Stimulated activated CD4-positive, alpha-beta T cell treated with anti-CD3 and anti-CD28 coated beads, Interleukin-4, amount 100 ng/mL, for 48 hours (primary cell): ENCODE results near the gene FAM3A.
A peak's percentile ranks its signal among the peaks of the same experiment; 100 is the strongest.
"Not testable (repeated sequence)": the region's sequence is repeated elsewhere in the genome, so short reads cannot be mapped to it uniquely, and the experiment has no call there.

Experiments
- DNase-seq, 2 donors: peaks; one replicate each; pipeline ENCODE4 v3.0.0-alpha.2; 2020; ENCODE audit warnings: low read depth in 2 of 2

The FAM3A gene, protein sequence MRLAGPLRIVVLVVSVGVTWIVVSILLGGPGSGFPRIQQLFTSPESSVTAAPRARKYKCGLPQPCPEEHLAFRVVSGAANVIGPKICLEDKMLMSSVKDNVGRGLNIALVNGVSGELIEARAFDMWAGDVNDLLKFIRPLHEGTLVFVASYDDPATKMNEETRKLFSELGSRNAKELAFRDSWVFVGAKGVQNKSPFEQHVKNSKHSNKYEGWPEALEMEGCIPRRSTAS

DNA sequence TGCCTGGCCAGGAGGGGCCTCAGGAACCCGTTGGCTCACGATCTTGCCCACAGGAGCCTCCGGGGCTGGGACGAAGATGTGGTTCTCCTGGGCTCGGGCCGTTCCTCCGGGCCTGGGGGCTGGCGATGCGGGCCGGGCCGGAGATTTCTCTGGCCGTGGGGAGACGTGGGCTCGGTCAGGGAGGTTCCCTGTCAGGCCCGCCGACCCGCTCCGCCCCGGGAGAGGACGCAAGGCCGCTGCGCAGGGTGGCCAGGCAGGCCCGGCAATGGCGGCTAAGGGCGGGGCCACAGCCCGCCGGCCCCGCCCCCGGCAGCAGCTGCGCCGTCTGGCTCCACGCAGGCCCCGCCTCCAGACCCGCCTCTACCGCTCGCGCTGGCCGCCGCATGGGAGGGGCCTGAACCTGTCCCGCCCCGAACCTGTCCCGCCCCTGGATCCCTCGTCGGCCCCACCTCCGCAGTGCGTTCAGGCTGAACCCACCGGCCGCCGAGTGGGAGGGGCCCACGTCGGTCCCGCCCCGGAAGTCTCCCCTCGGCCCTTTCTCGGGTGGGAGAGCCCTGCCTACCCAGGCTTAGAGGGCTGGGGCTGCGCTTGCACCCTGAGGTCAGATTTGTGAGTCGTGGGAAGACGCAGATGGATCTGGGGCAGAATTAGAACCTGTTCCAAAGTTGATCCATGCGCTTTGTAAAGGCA, at the start of gene FAM3A:
TSS of gene FAM3A (minus strand) at position 267 of the 690 bp plus-strand sequence. CDS start 460 bp downstream, outside the sequence.
- DNase-seq: peak; percentile 90

DNA sequence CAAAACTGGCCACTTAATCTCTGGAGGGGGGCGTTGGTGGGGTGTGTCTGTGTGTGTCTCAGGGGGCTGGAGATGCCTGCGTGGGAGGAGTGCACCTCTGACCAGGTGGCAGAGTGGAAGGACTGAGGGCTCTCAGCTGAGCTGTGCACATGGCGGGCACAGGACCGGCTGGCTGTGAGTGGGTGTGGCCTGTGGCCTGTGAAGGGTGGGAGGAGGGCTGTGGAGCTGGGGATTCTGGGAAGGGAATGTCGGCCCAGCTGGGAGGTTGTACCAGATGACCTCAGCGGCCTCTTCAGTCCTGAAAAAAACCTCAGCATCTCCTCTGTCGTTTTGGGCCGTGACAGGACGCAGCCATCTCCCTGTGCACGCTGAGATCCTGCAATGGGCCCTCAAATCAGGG, 46.3 kb upstream of the FAM3A start:
- DNase-seq: not testable (repeated sequence)

DNA sequence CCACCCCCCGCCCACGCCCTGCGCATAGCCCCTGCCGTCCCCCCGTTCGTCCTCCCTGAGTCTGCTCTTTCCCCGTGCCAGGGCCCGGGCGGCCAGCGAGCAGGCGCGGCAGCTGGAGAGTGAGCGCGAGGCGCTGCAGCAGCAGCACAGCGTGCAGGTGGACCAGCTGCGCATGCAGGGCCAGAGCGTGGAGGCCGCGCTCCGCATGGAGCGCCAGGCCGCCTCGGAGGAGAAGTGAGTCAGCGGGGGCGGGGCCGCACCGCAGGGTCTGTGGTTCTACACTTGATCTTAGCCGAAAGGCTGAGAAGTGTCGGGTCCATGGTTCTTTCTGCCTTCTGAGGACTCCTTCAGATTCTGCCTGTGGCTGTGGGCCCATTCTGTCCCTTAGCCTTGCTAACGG, 44.3 kb upstream of the FAM3A start:
- DNase-seq: not testable (repeated sequence)

DNA sequence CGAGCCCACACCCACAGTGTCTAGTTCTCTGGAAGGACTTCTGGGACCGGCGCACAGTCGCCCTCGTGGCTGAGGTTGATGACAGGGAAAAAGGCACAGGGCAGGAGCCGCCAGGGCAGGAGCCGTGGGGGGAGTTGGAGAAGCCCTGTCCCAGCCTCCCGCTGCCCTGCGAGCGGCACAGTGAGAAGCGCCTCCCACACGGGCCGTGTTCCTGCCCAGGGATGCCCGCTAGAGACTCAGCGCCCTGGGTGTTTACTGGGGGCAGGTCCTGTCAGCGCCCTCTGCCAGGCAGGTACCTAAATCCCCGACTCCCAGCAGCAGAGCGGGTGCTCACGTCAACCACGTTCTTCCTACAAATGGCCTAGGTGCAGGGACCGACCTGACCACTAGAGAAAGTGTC, 42.9 kb upstream of the FAM3A start:
- not testable (repeated sequence) for DNase-seq

DNA sequence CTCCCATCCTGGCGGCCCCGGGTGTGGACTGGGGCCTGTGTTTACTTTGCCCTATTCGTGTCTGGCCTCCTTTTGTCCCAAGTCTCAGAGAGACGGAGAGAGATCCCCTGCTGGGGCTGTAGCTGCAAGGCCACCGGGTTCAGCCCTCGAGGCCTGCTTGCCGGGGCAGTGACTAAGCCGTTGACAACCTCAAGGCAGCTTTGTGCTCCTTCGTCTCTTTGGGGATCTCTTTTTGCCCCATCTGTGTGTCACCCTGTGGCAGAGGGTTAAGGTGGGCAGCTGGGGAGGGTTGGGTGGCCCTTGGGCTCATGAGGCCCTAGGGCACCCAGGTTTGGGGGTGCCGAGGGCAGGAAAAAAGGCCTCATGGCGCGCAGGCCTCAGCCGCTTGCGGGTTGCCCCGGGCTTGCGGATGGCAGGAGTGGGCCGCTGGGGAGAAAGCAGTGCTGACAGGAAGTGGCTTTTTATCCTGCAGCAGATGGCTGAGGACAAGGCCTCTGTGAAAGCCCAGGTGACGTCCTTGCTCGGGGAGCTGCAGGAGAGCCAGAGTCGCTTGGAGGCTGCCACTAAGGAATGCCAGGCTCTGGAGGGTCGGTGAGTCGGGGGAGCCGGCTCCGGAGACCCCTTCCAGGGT, 42.1 kb upstream of the FAM3A start:
- not testable (repeated sequence) for DNase-seq

DNA sequence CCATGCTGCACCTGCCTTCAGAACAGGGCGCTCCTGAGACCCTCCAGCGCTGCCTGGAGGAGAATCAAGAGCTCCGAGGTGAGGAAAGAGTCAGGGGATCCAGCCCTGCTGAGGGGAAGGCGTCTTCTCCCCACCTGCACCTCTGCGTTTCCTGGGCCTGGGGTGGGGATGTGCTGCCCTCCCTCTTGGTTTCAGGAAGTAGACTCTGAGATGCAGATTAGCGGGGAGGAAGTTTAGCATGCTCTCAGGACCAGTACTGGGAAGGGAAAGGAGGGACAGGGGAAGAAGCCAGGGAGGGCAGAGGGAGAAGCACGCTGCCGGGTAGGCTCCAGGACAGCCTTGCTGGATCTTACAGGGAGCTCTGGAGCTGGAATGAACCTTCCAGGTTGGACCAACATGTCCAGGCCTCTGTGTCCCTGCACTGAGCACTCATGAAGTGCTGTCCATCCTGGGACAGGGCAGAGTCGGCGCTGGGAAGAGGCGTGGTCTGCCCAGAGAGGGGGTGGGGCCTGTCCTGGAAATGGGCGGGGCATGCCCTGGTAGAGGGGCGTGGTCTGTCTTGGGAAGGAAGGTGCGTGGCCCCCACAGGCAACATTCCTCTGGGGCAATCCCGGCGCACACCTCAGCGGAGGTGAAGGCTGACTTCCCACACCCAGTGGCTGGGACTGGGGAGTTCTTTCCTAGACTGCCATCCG, 36.2 kb upstream of the FAM3A start:
- not testable (repeated sequence) for DNase-seq

DNA sequence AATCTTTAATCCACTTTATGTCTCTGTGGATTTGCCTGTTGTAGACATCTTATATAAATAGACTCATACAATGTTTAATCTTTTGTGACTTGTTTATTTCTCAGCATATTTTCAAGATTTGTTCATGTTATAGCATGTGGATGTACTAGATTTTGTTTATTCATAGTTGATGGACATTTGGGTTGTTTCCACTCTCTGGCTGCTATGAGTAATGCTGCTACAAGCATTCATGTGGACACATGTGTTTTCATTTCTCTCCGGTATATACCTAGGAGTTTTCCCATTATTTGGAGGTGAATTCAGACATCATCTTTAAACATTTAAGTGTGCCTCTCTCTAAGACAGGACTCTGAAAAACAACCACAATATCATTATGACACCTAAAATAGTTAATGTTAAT, 33.7 kb upstream of the FAM3A start:
- no peak for DNase-seq

DNA sequence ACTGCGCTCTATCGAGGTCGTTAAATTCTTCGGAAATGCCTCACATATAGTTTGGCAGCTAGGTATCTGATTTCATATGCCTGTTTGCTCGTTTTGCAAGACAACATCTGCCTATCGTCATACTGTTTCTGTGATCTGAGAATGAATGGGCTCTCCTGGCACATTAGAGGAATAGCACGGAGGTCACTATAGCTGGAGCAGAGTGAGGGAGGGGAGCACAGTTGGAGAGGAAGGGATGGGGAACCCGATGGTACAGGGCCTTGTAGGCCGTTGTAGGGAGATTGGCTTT, 31.9 kb upstream of the FAM3A start:
- no peak for DNase-seq

DNA sequence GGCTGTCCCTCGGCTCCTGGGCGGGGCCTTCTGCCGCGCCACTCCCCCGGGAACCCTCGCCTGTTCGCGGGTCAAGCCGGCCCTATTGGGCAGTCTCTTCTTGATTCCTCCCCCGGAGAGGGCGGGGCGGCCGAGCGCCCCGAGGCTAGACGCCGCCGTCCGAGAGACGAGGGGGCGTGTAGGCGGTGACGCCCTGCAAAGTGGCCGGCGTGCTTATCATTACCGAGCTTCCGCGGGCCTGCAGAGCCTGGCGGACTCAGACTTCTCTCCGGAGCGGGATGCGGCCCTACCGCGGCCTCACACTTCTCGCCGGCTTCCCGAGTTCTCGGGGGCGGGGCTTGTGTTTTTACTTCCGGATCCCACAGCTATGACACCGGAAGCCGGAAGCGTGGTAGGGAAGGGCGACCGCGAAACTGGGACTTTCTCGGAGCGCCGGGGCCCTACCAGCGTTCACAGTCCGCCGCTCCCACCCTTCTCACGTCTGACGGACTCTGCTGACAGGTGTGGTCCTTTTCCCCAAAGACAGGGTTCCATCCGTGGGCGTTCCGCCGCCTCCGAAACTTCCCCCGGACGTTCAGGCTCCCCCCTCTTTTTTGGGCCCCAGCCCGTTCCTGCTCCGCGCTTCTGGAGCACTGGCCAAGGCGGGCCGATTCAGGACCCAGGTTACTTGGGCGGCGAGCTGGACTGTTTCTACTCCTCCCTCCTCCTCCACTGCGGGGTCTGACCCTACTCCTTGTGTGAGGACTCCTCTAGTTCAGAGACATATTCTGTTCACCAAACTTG, 31.4 kb upstream of the FAM3A start, which contains the start of gene IKBKG:
TSS of gene IKBKG (plus strand) at position 376 of the 783 bp plus-strand sequence. CDS start 4,383 bp downstream, outside the sequence.
- DNase-seq: peak; percentile 81 to 82

DNA sequence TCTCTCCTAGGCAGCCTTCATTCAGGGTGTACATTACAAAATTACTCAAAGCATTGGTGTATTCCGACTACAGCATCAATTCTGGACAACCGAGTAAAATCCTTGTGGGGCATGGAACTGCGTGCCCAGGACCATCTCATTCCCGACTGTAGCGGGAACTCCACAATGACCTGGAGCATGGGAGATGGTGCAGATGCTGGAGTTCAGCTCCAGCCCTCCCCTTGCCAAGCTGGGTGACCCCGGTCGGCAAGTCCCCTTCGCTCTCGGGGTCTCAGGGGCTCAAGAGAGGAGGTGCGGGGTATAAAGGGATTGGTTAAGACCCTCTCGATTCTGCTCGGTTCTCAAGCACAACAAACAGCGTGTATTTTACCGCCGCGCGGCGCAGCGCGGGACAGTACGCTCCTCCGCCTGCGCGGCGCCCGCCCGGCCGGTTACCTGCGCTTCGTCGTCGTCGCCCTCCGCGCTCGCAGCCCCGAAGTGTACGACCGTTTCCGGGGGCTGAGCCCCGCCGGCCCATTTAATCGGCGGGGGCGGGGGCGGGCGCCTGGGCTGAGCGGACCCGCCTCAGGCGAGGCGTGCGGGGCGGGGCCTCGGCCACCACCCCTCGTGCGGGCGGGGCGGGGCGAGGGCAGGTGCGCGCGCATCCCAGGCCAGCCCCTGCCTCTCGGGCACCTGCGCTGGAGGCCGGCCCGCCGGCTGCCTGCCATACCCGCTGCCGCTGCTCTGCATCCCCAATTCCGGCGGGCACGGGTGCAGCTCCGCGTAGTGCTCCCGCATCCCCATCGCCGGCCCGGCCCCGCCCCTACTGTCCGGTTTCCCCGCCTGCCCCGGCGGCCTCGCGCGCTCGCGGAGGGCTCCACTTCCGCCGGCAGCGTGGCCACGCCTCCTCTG, 30.6 kb upstream of the FAM3A start, which contains the start of gene G6PD:
TSS of gene G6PD (minus strand) at position 493 of the 891 bp plus-strand sequence. CDS start 691 bp downstream, outside the sequence.
- DNase-seq: peak; percentile 63 to 77

DNA sequence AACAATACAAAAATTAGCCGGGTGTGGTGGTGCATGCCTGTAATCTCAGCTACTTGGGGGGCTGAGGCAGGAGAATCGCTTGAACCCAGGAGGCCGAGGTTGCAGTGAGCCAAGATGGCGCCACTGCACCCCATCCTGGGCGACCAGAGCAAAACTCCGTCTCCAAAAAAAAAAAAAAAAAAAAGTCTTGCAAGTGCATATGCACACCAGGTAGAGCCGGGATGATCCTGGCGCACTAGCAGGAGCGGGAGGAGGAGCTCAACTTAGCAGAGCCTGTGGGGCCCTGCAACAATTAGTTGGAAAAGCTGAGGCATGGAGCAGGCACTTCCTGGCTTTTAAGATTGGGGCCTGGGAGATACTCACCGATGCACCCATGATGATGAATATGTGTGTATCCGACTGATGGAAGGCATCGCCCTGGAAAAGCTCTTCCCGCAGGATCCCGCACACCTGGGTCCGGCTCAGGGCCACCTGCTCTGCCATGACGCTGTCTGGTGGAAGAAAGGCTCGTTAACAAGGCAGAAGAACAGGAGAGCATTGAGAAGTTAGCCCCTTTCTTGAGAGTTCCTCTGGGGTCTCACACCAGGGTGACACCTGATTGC, 29.7 kb upstream of the FAM3A start:
- no peak for DNase-seq

DNA sequence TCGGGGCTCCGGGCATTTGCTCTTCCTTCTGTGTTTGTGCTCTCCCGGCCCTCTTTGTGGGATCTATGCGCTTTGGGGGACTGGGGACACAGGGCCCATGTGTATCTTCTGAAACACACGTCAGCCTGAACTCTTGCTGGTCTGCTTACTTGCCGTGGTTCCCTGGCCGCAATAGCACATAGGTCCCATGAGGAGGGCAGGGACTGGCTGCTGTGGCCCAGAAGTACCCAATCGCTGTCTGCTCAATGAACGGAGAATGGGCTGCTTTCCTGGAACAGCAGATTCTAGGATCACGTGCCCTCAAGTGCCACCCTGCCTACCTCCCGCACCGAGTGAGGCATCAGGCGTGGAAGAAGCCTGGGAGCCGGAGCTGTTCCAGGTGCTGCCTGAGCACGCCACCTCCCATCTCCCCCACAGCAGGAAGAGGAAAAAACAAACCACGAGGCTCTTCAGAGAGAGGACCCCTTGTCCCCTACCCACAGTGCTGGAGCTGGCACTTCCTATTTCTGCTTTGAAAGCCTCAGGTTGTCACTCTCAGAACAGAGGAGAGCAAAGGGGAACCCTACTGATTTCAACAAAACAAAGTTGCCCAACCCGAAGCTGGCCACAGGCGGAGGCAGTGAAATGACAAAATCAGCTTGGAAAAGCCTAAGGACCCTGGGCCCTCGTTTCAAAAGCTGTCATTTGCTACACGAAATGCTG, 26.8 kb upstream of the FAM3A start:
- DNase-seq: no peak

DNA sequence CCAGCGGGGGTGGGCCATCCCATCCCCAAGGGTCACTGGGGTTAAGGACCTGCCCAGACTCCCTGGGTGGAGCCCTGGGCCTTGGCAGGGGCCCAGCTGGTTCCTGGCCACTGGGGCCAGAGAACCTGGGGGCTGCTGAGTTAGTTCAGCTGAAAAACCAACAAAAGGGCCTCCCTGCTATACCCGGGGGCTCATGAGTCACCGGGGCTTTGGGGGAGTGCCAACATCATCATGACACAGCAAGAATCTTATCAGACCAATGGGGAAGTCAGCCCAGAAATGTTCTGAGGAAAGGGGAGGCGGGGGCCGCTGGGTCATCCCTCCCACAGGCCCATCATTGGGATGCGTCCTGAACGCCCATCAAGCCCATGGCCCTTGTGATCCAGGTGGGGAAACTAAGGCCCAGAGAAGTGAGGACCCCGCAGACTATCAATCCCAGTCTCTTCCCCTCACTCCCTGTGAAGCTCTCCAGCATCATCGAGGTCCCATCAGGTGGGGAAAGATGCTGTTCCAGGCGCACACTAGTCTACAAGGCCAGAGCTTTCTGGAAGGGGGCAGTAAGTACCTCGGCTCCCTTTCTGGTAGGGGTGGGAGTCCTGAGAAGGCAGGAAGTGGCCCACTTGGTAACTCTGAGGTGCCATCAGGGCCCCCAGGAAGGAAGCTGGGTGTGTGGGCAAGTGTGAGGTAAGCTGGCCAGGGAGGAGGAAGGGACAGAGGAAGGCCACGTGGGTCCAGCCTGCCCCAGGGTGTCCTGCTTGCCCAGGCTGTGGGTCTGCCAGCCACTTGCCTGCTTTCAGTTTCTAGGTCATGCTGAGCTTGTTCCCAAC, 26.1 kb upstream of the FAM3A start:
- peak in 1 of 2 donors; percentile 23 for DNase-seq

DNA sequence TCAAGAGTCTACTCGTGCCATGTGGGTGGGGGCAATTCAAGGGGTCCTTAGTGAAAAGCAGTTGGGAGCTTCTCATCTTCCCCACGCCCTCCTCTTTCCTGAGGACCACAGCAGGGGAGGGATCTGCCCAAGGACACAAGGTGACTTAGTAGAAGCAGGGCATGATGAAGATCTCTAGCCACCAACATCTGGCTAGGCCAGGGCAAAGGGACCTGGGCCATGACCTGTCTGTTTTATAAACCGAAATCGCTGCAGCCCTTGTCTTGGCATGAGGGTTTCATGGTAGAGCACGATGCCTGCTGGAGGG, 25.5 kb upstream of the FAM3A start:
- no peak for DNase-seq

DNA sequence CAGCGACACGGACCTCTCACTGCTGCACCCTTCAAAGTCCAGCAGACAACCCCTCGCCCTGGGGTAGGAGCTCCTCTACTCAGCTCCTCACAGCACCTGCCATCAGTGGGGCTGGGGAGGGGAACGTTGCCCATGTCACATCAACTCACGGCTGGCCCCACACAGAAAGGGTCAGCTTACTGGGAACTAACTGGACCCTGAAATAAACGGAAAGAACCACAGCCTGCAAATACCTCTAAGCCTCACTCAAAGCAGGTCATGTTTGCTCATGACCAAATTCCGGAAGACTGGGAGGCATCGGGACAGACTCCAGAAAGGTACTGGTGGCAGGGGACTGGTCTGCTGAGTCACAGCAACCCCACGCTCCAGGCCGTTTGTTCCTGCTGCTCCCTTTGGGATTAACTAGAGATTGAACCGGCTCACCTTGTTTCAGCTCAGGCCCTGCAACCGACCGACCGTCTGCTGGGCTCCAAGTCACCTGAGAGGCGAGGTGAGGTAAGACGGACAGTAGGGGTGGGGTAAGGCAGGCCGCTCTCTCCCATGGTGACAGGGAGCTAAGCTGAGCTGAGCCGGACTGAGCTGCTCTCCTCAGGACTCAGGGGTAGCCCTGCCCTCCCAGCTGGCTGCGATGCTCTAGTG, 25.0 kb upstream of the FAM3A start:
- no peak for DNase-seq

DNA sequence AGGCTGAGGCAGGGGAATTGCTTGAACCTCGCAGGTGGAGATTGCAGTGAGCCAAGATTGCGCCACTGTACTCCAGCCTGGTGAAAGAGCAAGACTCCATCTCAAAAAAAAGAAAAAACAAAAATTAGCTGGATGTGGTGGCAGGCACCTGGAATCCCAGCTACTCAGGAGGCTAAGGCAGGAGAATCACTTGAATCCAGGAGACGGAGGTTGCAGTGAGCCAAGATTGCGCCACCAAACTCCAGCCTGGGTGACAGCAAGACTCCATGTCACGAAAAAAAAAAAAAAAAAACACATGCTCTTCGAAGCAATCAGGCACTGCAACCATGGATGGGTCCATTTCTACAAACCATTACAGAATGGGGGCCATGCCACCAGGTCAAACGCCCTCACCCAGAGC, 24.3 kb upstream of the FAM3A start:
- DNase-seq: not testable (repeated sequence)

DNA sequence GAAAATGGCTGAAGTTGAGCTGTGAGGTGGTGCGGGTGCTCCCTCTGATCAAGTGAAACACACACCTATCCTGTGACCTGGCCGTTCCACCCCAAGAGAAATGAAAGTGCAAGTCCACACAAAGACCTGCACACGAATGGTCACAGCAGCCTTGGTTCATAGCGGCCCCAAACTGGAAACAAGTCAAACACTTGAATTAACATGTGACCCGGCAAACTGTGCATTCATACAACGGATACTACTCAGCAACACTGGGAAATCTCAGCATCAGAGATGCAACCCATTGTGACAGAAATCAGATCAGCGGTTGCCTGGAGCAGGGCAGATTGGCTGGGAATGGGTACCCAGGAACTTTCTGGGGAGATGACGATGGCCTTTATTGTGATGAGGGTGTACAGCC, 23.0 kb upstream of the FAM3A start:
- DNase-seq: no peak

DNA sequence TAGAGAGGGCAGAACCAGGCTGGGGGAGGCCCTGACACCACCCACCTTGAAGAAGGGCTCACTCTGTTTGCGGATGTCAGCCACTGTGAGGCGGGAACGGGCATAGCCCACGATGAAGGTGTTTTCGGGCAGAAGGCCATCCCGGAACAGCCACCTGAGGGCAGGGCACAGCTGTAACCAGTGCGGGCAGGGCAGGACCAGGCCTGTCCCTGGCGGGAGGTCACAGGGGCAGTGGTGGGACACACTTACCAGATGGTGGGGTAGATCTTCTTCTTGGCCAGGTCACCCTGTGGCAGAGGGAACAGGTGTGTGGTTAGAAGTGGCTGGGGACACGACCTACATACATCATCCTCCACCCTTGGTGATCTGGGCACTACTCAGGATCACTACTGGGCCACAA, 19.9 kb upstream of the FAM3A start:
- DNase-seq: no peak
